GM23338 (cell line): ENCODE data around the gene C19orf81. TPM values are rescaled to one million over a fixed set of nuclear protein-coding genes. Genes with fewer than 3 reads are reported as not detected.

Source experiments
- ATAC-seq: fragments of 200-7000 bp; cut with Tn5 transposase; 3 replicates; pipeline ENCODE4 v1.9.1; 2020
- DNase-seq: peaks from one replicate; pipeline ENCODE4 v3.0.0-alpha.2; 2015; ENCODE audit warnings: low spot score
- H2AFZ ChIP-seq: fragments of 200-600 bp; sonication (generic); 2 replicates; pipeline ENCODE4 v1.8.0; 2016; ENCODE audit warnings: antibody characterized with exemption, mild to moderate bottlenecking, moderate library complexity
- H3F3A ChIP-seq: fragments of 200-600 bp; sonication (generic); replicated peaks from 2 replicates; pipeline ENCODE4 v1.8.0; 2017; ENCODE audit warnings: antibody characterized with exemption, mixed run types, low read depth
- H3K27ac ChIP-seq: fragments of 200-600 bp; sonication (generic); 2 replicates; pipeline ENCODE4 v1.6.1; 2016; ENCODE audit warnings: low read depth
- H3K27me3 ChIP-seq: fragments of 200-600 bp; sonication (generic); 2 replicates; pipeline ENCODE4 v1.8.0; 2016; ENCODE audit warnings: mild to moderate bottlenecking, mixed run types, moderate library complexity; ENCODE audit not compliant: insufficient read depth
- H3K36me3 ChIP-seq: fragments of 200-600 bp; sonication (generic); 2 replicates; pipeline ENCODE4 v1.8.0; 2016; ENCODE audit warnings: mild to moderate bottlenecking; ENCODE audit not compliant: insufficient read depth
- H3K4me1 ChIP-seq: fragments of 200-600 bp; sonication (generic); 2 replicates; pipeline ENCODE4 v1.8.0; 2016; ENCODE audit warnings: mild to moderate bottlenecking, moderate library complexity; ENCODE audit not compliant: insufficient read depth
- H3K4me2 ChIP-seq: fragments of 200-600 bp; sonication (generic); 2 replicates; pipeline ENCODE4 v1.7.1; 2017; ENCODE audit warnings: mixed run types
- H3K4me3 ChIP-seq: fragments of 200-600 bp; sonication (generic); 2 replicates; pipeline ENCODE4 v1.6.1; 2016; ENCODE audit warnings: mixed run types
- H3K79me2 ChIP-seq: fragments of 200-600 bp; sonication (generic); replicated peaks from 2 replicates; pipeline ENCODE4 v1.8.0; 2017; ENCODE audit warnings: mild to moderate bottlenecking; ENCODE audit not compliant: insufficient read depth
- H3K9me2 ChIP-seq: fragments of 200-600 bp; sonication (generic); 2 replicates; pipeline ENCODE4 v1.8.0; 2017; ENCODE audit not compliant: insufficient read depth
- H4K20me1 ChIP-seq: fragments of 200-600 bp; sonication (generic); replicated peaks from 2 replicates; pipeline ENCODE4 v1.8.0; 2017; ENCODE audit warnings: mild to moderate bottlenecking; ENCODE audit not compliant: insufficient read depth
- H3K27ac Mint-ChIP-seq: 2 replicates; pipeline ENCODE4 v1.8.0; 2020; ENCODE audit warnings: inconsistent platforms, mild to moderate bottlenecking, moderate library complexity, mixed read lengths
- H3K27me3 Mint-ChIP-seq: 3 replicates; pipeline ENCODE4 v1.8.0; 2022; ENCODE audit warnings: low read depth, mild to moderate bottlenecking, moderate library complexity, mixed read lengths, inconsistent platforms; ENCODE audit not compliant: insufficient read depth, poor library complexity
- H3K36me3 Mint-ChIP-seq: 3 replicates; pipeline ENCODE4 v1.8.0; 2021; ENCODE audit warnings: low read depth, mild to moderate bottlenecking, inconsistent platforms, moderate library complexity, mixed read lengths
- H3K4me1 Mint-ChIP-seq: 3 replicates; pipeline ENCODE4 v1.8.0; 2020; ENCODE audit warnings: mild to moderate bottlenecking, inconsistent platforms, mixed read lengths
- H3K4me3 Mint-ChIP-seq: 3 replicates; pipeline ENCODE4 v1.8.0; 2021; ENCODE audit warnings: moderate library complexity, mild to moderate bottlenecking, inconsistent platforms, mixed read lengths
- H3K9me3 Mint-ChIP-seq: 3 replicates; pipeline ENCODE4 v1.8.0; 2020; ENCODE audit warnings: moderate library complexity, mild to moderate bottlenecking, inconsistent platforms, mixed read lengths
- EZH2 ChIP-seq: fragments of 200-600 bp; sonication (generic); IDR thresholded peaks from one replicate; pipeline ENCODE4 v1.8.0; 2017; ENCODE audit warnings: antibody characterized with exemption, mild to moderate bottlenecking, low read depth; ENCODE audit not compliant: unreplicated experiment
- EZH2phosphoT487 ChIP-seq: fragments of 200-600 bp; sonication (generic); IDR thresholded peaks from one replicate; pipeline ENCODE4 v1.8.1; 2018; ENCODE audit warnings: antibody characterized with exemption; ENCODE audit not compliant: unreplicated experiment
- NANOG ChIP-seq: IDR thresholded peaks from 2 replicates; pipeline ENCODE4 v1.6.1; 2016; ENCODE audit warnings: antibody characterized with exemption, borderline replicate concordance
- POLR2AphosphoS5 ChIP-seq: IDR thresholded peaks from 2 replicates; pipeline ENCODE4 v1.6.1; 2016; ENCODE audit warnings: antibody characterized with exemption, low read depth
- STAT1 ChIP-seq: IDR thresholded peaks from one replicate; pipeline ENCODE4 v1.6.1; 2016; ENCODE audit warnings: antibody characterized with exemption; ENCODE audit not compliant: unreplicated experiment
- ZNF114 ChIP-seq: fragments of 250-450 bp; sonication (Bioruptor Pico); IDR thresholded peaks from 2 replicates; pipeline ENCODE4 v1.5.0; 2020; ENCODE audit warnings: mild to moderate bottlenecking, moderate library complexity
- polyA plus RNA-seq: library from polyadenylated mRNA; unstranded; fragments of >200 nt; fragmentation: Nextera tagmentation; extraction: Ambion mirVana; gene quantifications from 2 replicates; pipeline ENCODE4 v1.2.1, GENCODE V29; 2016
- total RNA-seq: library from RNA; depleted of rRNA; stranded (reverse); fragments of >200 nt; shearing (Covaris generic); gene quantifications from 2 replicates; pipeline ENCODE4 v1.2.3, GENCODE V29; 2014
- TF ChIP-seq, protein P1 (sequence below), 2 experiments: fragments of 200-600 bp in 1 of 2; sonication (generic) in 1 of 2; conservative IDR thresholded peaks; 2 replicates each; pipeline versions ENCODE4 v1.5.1 to v1.6.1; 2016 to 2017; ENCODE audit warnings: antibody characterized with exemption in 2 of 2, low read depth in 2 of 2, mild to moderate bottlenecking in 2 of 2, moderate library complexity in 1 of 2
- TF ChIP-seq, protein P2 (sequence below): IDR thresholded peaks from one replicate; pipeline ENCODE4 v1.6.1; 2018; ENCODE audit warnings: antibody characterized with exemption; ENCODE audit not compliant: unreplicated experiment
- TF ChIP-seq, protein P3 (sequence below): fragments of 250-450 bp; sonication (Bioruptor Pico); IDR thresholded peaks from 2 replicates; pipeline ENCODE4 v1.5.0; 2020; ENCODE audit warnings: mild to moderate bottlenecking, moderate library complexity

C19orf81 gene
- total and polyA plus RNA-seq, 2 experiments from 2014 or later = 23.2 to 54.3 TPM

DNA sequence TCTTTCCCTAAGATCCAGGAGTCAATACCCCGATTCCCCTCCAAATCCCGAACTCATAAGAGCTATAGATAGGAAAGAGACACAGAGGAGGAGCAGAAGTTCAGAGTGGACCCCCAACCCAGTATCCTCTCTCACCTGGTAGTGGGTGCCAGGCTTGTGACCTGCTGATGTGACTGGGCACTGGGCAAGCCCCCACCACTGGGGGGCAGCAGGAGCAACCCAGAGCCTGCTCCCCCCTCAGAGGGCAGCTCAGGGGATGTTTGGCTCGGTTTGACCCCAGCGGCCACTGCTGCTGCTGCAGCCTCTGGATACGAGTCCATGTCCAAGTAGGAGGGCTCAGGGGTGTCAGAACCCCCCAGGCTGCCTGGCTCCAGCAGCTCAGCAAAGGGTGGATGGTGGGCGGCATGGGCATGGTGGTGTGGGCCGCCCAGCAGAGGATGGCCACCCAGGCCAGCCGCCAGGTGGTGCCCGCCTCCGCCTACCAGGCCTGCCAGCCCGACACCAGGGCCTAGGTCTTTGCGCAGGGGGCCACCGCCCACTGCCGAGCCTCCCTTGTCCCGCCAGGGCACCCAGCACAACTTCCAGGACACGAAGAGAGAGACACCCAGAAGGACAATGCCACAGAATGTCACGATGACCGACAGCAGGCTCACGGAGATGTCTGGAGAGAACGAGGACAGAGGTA lies 17.0 kb upstream of the C19orf81 start:
- peaks cover 22% of the 10 kb centered on the region for H3K27me3 Mint-ChIP-seq

More for the DNA sequence above, 17.0 kb upstream of the C19orf81 start:
- Mint-ChIP-seq H3K4me1 (no peaks in the 10 kb centered on the region), H3K27ac (no peak overlapping the region), H3K4me3 (no peak overlapping the region), H3K36me3 (peaks cover 45% of the 10 kb centered on the region), H3K9me3 (peaks cover 96% of the 10 kb centered on the region)
- H4K20me1 ChIP-seq = no peaks in the 10 kb centered on the region
- H2AFZ ChIP-seq = no peak overlapping the region
- no peak overlapping the region for H3K4me2 ChIP-seq
- ATAC-seq = no peak
- no peaks in the 10 kb centered on the region for H3K27me3 ChIP-seq
- H3F3A ChIP-seq = no peaks in the 10 kb centered on the region
- H3K36me3 ChIP-seq = peaks cover 8% of the 10 kb centered on the region; the same call in 1 of the 2 replicates
- no peak overlapping the region for H3K27ac ChIP-seq
- peak; percentile 38 for DNase-seq
- TF ChIP-seq, protein P1, sequence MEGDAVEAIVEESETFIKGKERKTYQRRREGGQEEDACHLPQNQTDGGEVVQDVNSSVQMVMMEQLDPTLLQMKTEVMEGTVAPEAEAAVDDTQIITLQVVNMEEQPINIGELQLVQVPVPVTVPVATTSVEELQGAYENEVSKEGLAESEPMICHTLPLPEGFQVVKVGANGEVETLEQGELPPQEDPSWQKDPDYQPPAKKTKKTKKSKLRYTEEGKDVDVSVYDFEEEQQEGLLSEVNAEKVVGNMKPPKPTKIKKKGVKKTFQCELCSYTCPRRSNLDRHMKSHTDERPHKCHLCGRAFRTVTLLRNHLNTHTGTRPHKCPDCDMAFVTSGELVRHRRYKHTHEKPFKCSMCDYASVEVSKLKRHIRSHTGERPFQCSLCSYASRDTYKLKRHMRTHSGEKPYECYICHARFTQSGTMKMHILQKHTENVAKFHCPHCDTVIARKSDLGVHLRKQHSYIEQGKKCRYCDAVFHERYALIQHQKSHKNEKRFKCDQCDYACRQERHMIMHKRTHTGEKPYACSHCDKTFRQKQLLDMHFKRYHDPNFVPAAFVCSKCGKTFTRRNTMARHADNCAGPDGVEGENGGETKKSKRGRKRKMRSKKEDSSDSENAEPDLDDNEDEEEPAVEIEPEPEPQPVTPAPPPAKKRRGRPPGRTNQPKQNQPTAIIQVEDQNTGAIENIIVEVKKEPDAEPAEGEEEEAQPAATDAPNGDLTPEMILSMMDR (conservative IDR thresholded peaks at IDR 0.05; ENCODE audit: low read depth in 2 of 2) = peak; percentile 49 to 56
- TF ChIP-seq POLR2AphosphoS5 (no peak), EZH2phosphoT487 (no peak), NANOG (no peak), EZH2 (no peak), ZNF114 (CRISPR knock-in tag) (no peak), STAT1 (no peak)
- TF ChIP-seq, protein P2, sequence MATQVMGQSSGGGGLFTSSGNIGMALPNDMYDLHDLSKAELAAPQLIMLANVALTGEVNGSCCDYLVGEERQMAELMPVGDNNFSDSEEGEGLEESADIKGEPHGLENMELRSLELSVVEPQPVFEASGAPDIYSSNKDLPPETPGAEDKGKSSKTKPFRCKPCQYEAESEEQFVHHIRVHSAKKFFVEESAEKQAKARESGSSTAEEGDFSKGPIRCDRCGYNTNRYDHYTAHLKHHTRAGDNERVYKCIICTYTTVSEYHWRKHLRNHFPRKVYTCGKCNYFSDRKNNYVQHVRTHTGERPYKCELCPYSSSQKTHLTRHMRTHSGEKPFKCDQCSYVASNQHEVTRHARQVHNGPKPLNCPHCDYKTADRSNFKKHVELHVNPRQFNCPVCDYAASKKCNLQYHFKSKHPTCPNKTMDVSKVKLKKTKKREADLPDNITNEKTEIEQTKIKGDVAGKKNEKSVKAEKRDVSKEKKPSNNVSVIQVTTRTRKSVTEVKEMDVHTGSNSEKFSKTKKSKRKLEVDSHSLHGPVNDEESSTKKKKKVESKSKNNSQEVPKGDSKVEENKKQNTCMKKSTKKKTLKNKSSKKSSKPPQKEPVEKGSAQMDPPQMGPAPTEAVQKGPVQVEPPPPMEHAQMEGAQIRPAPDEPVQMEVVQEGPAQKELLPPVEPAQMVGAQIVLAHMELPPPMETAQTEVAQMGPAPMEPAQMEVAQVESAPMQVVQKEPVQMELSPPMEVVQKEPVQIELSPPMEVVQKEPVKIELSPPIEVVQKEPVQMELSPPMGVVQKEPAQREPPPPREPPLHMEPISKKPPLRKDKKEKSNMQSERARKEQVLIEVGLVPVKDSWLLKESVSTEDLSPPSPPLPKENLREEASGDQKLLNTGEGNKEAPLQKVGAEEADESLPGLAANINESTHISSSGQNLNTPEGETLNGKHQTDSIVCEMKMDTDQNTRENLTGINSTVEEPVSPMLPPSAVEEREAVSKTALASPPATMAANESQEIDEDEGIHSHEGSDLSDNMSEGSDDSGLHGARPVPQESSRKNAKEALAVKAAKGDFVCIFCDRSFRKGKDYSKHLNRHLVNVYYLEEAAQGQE = no peak
- TF ChIP-seq, protein P3, sequence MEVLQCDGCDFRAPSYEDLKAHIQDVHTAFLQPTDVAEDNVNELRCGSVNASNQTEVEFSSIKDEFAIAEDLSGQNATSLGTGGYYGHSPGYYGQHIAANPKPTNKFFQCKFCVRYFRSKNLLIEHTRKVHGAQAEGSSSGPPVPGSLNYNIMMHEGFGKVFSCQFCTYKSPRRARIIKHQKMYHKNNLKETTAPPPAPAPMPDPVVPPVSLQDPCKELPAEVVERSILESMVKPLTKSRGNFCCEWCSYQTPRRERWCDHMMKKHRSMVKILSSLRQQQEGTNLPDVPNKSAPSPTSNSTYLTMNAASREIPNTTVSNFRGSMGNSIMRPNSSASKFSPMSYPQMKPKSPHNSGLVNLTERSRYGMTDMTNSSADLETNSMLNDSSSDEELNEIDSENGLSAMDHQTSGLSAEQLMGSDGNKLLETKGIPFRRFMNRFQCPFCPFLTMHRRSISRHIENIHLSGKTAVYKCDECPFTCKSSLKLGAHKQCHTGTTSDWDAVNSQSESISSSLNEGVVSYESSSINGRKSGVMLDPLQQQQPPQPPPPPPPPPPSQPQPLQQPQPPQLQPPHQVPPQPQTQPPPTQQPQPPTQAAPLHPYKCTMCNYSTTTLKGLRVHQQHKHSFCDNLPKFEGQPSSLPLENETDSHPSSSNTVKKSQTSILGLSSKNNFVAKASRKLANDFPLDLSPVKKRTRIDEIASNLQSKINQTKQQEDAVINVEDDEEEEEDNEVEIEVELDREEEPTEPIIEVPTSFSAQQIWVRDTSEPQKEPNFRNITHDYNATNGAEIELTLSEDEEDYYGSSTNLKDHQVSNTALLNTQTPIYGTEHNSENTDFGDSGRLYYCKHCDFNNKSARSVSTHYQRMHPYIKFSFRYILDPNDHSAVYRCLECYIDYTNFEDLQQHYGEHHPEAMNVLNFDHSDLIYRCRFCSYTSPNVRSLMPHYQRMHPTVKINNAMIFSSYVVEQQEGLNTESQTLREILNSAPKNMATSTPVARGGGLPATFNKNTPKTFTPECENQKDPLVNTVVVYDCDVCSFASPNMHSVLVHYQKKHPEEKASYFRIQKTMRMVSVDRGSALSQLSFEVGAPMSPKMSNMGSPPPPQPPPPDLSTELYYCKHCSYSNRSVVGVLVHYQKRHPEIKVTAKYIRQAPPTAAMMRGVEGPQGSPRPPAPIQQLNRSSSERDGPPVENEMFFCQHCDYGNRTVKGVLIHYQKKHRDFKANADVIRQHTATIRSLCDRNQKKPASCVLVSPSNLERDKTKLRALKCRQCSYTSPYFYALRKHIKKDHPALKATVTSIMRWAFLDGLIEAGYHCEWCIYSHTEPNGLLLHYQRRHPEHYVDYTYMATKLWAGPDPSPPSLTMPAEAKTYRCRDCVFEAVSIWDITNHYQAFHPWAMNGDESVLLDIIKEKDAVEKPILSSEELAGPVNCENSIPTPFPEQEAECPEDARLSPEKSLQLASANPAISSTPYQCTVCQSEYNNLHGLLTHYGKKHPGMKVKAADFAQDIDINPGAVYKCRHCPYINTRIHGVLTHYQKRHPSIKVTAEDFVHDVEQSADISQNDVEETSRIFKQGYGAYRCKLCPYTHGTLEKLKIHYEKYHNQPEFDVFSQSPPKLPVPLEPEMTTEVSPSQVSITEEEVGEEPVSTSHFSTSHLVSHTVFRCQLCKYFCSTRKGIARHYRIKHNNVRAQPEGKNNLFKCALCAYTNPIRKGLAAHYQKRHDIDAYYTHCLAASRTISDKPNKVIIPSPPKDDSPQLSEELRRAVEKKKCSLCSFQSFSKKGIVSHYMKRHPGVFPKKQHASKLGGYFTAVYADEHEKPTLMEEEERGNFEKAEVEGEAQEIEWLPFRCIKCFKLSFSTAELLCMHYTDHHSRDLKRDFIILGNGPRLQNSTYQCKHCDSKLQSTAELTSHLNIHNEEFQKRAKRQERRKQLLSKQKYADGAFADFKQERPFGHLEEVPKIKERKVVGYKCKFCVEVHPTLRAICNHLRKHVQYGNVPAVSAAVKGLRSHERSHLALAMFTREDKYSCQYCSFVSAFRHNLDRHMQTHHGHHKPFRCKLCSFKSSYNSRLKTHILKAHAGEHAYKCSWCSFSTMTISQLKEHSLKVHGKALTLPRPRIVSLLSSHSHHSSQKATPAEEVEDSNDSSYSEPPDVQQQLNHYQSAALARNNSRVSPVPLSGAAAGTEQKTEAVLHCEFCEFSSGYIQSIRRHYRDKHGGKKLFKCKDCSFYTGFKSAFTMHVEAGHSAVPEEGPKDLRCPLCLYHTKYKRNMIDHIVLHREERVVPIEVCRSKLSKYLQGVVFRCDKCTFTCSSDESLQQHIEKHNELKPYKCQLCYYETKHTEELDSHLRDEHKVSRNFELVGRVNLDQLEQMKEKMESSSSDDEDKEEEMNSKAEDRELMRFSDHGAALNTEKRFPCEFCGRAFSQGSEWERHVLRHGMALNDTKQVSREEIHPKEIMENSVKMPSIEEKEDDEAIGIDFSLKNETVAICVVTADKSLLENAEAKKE (CRISPR knock-in tag) = no peak
- no peaks in the 10 kb centered on the region for H3K9me2 ChIP-seq
- no peaks in the 10 kb centered on the region for H3K4me1 ChIP-seq
- no peaks in the 10 kb centered on the region for H3K79me2 ChIP-seq
- H3K4me3 ChIP-seq = no peak overlapping the region
